OCI-LY3 (cell line): ENCODE data around the gene AGFG1.

Source experiments
- EZH2phosphoT487 ChIP-seq: fragments of 200-600 bp; shearing (Covaris generic); IDR thresholded peaks from 2 replicates; pipeline ENCODE4 v1.6.1; 2018; ENCODE audit warnings: antibody characterized with exemption, mixed run types, low read depth
- TF ChIP-seq, protein P1 (sequence below): fragments of 200-600, 300-600 bp; sonication (generic); IDR thresholded peaks from 2 replicates; pipeline ENCODE4 v1.5.1; 2014; ENCODE audit warnings: antibody characterized with exemption, low read length, low read depth

DNA sequence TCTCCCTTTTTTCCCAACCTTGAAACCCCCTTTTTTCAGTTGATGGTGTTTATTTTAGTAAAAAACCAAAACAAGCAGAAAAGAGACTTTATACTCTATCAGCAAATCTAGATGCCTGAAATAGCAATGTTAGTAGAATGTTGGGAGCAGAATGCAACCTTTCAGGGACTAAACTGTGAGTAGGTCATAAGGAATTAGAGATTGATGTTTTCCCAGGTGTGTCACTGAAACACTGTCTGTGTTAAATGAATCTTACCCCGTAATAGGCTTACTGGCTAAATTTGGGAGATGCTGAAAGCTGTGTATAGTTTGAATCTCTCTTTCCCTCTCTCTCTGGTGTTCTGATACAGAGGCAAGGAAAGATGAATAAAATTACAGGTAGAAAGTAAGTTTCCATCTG, 43.8 kb downstream of the AGFG1 start:
- TF ChIP-seq, protein P1, sequence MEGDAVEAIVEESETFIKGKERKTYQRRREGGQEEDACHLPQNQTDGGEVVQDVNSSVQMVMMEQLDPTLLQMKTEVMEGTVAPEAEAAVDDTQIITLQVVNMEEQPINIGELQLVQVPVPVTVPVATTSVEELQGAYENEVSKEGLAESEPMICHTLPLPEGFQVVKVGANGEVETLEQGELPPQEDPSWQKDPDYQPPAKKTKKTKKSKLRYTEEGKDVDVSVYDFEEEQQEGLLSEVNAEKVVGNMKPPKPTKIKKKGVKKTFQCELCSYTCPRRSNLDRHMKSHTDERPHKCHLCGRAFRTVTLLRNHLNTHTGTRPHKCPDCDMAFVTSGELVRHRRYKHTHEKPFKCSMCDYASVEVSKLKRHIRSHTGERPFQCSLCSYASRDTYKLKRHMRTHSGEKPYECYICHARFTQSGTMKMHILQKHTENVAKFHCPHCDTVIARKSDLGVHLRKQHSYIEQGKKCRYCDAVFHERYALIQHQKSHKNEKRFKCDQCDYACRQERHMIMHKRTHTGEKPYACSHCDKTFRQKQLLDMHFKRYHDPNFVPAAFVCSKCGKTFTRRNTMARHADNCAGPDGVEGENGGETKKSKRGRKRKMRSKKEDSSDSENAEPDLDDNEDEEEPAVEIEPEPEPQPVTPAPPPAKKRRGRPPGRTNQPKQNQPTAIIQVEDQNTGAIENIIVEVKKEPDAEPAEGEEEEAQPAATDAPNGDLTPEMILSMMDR, result no peak
- TF ChIP-seq EZH2phosphoT487, result no peak
